Measurements from ENCODE around the gene NCOA1.

The NCOA1 gene

DNA sequence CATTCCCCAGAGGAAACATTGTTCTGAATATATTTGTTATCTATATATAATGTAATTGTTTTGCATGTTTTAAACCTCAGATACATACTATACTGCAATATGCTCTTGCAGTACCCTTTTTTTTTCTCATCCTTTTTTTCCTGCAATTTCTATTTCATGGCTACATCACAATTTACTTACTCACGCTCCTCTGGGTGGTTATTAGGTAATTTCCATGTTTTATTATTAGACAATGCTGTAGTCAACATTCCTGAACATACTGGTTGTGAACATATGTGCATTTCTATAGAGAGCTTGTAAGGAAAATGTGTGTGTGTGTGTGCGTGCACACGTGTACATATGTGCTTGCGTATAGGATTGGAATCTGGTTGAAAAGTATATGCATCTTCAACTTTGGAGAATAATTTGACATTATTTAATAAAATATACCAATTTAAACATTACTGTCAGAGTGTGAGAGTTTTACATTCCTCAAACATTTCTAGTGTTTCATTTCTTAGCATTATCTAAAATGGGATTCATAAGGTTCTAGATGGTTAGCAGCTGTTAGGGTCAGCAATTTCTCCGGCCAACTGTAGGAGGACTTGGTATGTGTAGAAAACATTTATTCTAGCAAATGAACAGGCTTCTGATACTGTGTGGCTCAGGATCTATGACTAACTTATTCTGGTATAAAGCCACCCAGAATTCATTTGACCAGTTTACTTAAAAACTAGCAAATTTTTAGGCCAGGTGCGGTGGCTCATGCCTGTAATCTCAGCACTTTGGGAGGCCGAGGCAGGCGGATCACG is 22.4 kb downstream of the NCOA1 start:
- no peak for ATAC-seq
- TF ChIP-seq ZNF70 (CRISPR knock-in tag; IDR thresholded peaks at IDR 0.05) (no peak), ZFP3 (CRISPR knock-in tag; IDR thresholded peaks at IDR 0.05) (no peak), RARB (CRISPR knock-in tag; IDR thresholded peaks at IDR 0.05) (no peak), SNAI2 (CRISPR knock-in tag; IDR thresholded peaks at IDR 0.05) (no peak), ZC3H10 (CRISPR knock-in tag; IDR thresholded peaks at IDR 0.05) (no peak), ARNTL (CRISPR knock-in tag; IDR thresholded peaks at IDR 0.05; ENCODE audit: borderline replicate concordance, low read depth) (no peak)

DNA sequence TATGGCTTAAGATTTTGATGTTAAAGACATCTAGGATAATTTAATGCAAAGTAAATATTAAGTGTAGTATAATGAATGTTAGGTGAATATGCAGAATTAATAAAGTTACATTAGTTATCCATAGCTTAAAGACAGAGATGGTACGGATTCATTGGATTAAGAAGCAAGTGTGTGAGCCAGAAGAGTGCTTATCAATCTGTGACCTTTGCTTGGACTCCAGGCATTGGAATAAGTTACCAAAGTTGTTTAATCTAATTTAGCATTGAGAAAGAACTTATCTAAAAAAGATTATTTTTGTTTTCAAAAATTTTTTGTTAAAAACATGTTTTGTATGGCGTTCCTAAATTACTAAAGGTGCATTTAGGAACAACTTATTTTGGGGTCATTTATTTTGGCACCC is 23.8 kb downstream of the NCOA1 start:
- TF ChIP-seq RARB (CRISPR knock-in tag; IDR thresholded peaks at IDR 0.05) = no peak
- no peak for TF ChIP-seq SNAI2 (CRISPR knock-in tag; IDR thresholded peaks at IDR 0.05)
- TF ChIP-seq ZFP3 (CRISPR knock-in tag; IDR thresholded peaks at IDR 0.05) = no peak
- TF ChIP-seq ESRRG (CRISPR knock-in tag; IDR thresholded peaks at IDR 0.05) = no peak
- no peak for TF ChIP-seq GLIS3 (CRISPR knock-in tag; IDR thresholded peaks at IDR 0.05)
- no peak for ATAC-seq

DNA sequence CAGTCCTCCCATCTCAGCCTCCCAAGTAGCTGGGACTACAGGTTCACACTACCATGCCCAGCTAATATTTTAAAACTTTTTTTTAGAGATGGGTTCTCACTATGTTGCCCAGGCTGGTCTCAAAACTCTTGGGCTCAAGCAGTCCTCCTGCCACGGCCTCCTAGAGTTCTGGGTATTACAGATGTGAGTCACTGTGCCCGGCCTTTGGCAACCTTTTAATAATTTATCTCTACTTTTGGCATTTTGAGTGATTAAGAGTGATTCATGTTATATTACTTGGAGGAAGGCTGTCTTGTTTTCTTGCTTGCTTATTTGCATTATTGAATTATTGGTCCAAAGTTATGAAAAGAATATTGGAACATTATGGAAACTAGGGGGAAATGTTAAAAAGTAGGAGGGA is 24.3 kb downstream of the NCOA1 start:
- TF ChIP-seq OSR1 (CRISPR knock-in tag; IDR thresholded peaks at IDR 0.05) (no peak), GLIS3 (CRISPR knock-in tag; IDR thresholded peaks at IDR 0.05) (no peak), TCF4 (CRISPR knock-in tag; IDR thresholded peaks at IDR 0.05; ENCODE audit: borderline replicate concordance) (no peak), TOX (CRISPR knock-in tag; IDR thresholded peaks at IDR 0.05; ENCODE audit: borderline replicate concordance) (no peak), ZNF70 (CRISPR knock-in tag; IDR thresholded peaks at IDR 0.05) (no peak), SNAI2 (CRISPR knock-in tag; IDR thresholded peaks at IDR 0.05) (no peak), ESRRG (CRISPR knock-in tag; IDR thresholded peaks at IDR 0.05) (no peak), ZC3H10 (CRISPR knock-in tag; IDR thresholded peaks at IDR 0.05) (no peak), ZNF8 (CRISPR knock-in tag; IDR thresholded peaks at IDR 0.05) (no peak), ZFP30 (CRISPR knock-in tag; IDR thresholded peaks at IDR 0.05) (no peak), CSDC2 (CRISPR knock-in tag; IDR thresholded peaks at IDR 0.05) (no peak), BACH2 (CRISPR knock-in tag; IDR thresholded peaks at IDR 0.05; ENCODE audit: borderline replicate concordance) (no peak), ARNTL (CRISPR knock-in tag; IDR thresholded peaks at IDR 0.05; ENCODE audit: borderline replicate concordance, low read depth) (no peak), ZNF565 (CRISPR knock-in tag; conservative IDR thresholded peaks at IDR 0.05; ENCODE audit: low read depth) (no peak), ZFP3 (CRISPR knock-in tag; IDR thresholded peaks at IDR 0.05) (no peak), PPARA (CRISPR knock-in tag; IDR thresholded peaks at IDR 0.05; ENCODE audit: borderline replicate concordance) (no peak), ISL1 (CRISPR knock-in tag; IDR thresholded peaks at IDR 0.05) (no peak; the same call in 1 of the 2 replicates), RARB (CRISPR knock-in tag; IDR thresholded peaks at IDR 0.05) (no peak)
- TF ChIP-seq, protein P1, sequence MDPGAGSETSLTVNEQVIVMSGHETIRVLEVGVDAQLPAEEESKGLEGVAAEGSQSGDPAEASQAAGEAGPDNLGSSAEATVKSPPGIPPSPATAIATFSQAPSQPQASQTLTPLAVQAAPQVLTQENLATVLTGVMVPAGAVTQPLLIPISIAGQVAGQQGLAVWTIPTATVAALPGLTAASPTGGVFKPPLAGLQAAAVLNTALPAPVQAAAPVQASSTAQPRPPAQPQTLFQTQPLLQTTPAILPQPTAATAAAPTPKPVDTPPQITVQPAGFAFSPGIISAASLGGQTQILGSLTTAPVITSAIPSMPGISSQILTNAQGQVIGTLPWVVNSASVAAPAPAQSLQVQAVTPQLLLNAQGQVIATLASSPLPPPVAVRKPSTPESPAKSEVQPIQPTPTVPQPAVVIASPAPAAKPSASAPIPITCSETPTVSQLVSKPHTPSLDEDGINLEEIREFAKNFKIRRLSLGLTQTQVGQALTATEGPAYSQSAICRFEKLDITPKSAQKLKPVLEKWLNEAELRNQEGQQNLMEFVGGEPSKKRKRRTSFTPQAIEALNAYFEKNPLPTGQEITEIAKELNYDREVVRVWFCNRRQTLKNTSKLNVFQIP (CRISPR knock-in tag; IDR thresholded peaks at IDR 0.05; ENCODE audit: borderline replicate concordance, low read depth) = no peak
- TF ChIP-seq, protein P2, sequence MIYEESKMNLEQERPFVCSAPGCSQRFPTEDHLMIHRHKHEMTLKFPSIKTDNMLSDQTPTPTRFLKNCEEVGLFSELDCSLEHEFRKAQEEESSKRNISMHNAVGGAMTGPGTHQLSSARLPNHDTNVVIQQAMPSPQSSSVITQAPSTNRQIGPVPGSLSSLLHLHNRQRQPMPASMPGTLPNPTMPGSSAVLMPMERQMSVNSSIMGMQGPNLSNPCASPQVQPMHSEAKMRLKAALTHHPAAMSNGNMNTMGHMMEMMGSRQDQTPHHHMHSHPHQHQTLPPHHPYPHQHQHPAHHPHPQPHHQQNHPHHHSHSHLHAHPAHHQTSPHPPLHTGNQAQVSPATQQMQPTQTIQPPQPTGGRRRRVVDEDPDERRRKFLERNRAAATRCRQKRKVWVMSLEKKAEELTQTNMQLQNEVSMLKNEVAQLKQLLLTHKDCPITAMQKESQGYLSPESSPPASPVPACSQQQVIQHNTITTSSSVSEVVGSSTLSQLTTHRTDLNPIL (CRISPR knock-in tag; IDR thresholded peaks at IDR 0.05; ENCODE audit: low read depth) = no peak
- peak; percentile 33; the same call in 1 of the 3 replicates for ATAC-seq

DNA sequence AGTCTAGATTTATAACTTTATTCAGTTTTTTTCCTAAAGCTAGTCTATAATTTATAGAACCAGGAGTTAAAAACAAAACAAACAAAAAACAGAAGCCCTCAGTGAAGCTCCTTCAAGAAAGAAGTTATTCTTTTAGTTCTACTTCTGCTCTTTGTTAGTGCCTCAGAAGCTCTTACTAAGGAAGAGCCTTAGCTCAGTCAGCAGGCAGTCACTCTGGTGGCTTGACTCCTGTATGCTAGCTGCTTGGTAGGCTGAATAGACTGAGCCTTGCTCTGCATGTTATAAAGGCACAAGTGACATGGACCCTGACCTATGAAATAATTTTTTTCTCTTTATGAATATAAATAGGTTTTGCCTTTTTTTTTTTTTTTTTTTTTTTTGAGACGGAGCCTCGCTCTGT is 24.8 kb downstream of the NCOA1 start:
- ATAC-seq = peak; percentile 66
- TF ChIP-seq CSDC2 (CRISPR knock-in tag; IDR thresholded peaks at IDR 0.05) (no peak), TCF4 (CRISPR knock-in tag; IDR thresholded peaks at IDR 0.05; ENCODE audit: borderline replicate concordance) (no peak), ARNTL (CRISPR knock-in tag; IDR thresholded peaks at IDR 0.05; ENCODE audit: borderline replicate concordance, low read depth) (no peak), ZFP3 (CRISPR knock-in tag; IDR thresholded peaks at IDR 0.05) (no peak), GLIS3 (CRISPR knock-in tag; IDR thresholded peaks at IDR 0.05) (no peak), BACH2 (CRISPR knock-in tag; IDR thresholded peaks at IDR 0.05; ENCODE audit: borderline replicate concordance) (no peak), ZNF70 (CRISPR knock-in tag; IDR thresholded peaks at IDR 0.05) (no peak), OSR1 (CRISPR knock-in tag; IDR thresholded peaks at IDR 0.05) (no peak), TOX (CRISPR knock-in tag; IDR thresholded peaks at IDR 0.05; ENCODE audit: borderline replicate concordance) (no peak), ESRRG (CRISPR knock-in tag; IDR thresholded peaks at IDR 0.05) (no peak), ZNF565 (CRISPR knock-in tag; conservative IDR thresholded peaks at IDR 0.05; ENCODE audit: low read depth) (no peak), RARB (CRISPR knock-in tag; IDR thresholded peaks at IDR 0.05) (no peak), SNAI2 (CRISPR knock-in tag; IDR thresholded peaks at IDR 0.05) (no peak), ZFP30 (CRISPR knock-in tag; IDR thresholded peaks at IDR 0.05) (no peak)
- TF ChIP-seq, protein P3, sequence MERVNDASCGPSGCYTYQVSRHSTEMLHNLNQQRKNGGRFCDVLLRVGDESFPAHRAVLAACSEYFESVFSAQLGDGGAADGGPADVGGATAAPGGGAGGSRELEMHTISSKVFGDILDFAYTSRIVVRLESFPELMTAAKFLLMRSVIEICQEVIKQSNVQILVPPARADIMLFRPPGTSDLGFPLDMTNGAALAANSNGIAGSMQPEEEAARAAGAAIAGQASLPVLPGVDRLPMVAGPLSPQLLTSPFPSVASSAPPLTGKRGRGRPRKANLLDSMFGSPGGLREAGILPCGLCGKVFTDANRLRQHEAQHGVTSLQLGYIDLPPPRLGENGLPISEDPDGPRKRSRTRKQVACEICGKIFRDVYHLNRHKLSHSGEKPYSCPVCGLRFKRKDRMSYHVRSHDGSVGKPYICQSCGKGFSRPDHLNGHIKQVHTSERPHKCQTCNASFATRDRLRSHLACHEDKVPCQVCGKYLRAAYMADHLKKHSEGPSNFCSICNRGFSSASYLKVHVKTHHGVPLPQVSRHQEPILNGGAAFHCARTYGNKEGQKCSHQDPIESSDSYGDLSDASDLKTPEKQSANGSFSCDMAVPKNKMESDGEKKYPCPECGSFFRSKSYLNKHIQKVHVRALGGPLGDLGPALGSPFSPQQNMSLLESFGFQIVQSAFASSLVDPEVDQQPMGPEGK (CRISPR knock-in tag; IDR thresholded peaks at IDR 0.05; ENCODE audit: borderline replicate concordance) = no peak
- TF ChIP-seq, protein P1 (CRISPR knock-in tag; IDR thresholded peaks at IDR 0.05; ENCODE audit: borderline replicate concordance, low read depth) = no peak
- TF ChIP-seq, protein P2 (CRISPR knock-in tag; IDR thresholded peaks at IDR 0.05; ENCODE audit: low read depth) = no peak
- TF ChIP-seq, protein P4, sequence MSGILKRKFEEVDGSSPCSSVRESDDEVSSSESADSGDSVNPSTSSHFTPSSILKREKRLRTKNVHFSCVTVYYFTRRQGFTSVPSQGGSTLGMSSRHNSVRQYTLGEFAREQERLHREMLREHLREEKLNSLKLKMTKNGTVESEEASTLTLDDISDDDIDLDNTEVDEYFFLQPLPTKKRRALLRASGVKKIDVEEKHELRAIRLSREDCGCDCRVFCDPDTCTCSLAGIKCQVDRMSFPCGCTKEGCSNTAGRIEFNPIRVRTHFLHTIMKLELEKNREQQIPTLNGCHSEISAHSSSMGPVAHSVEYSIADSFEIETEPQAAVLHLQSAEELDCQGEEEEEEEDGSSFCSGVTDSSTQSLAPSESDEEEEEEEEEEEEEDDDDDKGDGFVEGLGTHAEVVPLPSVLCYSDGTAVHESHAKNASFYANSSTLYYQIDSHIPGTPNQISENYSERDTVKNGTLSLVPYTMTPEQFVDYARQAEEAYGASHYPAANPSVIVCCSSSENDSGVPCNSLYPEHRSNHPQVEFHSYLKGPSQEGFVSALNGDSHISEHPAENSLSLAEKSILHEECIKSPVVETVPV (CRISPR knock-in tag; IDR thresholded peaks at IDR 0.05) = no peak

Measured in SK-N-SH treated with all-trans-retinoic acid at 6 μM for 48 hours (cell line).